HG03045 (cell line): ENCODE results near the gene SEMA7A.
A peak's percentile ranks its signal among the peaks of the same experiment; 100 is the strongest.
"Not testable (repeated sequence)": the region's sequence is repeated elsewhere in the genome, so short reads cannot be mapped to it uniquely, and the experiment has no call there.

ENCODE experiments used
- ATAC-seq: cut with Tn5 transposase; IDR thresholded peaks from one replicate; pipeline ENCODE4 v1.9.1; 2021; ENCODE audit warnings: mild to moderate bottlenecking, moderate library complexity; ENCODE audit not compliant: unreplicated experiment

Gene SEMA7A

GRCh38 chr15:74400915-74401757 lies 32.6 kb downstream of the SEMA7A start:
- ATAC-seq: no peak

- ATAC-seq: no peak
Measured at GRCh38 chr15:74400313-74400860, 33.4 kb downstream of the SEMA7A start.

- ATAC-seq: no peak
Measured at GRCh38 chr15:74399511-74400312, 34.0 kb downstream of the SEMA7A start.

- no peak for ATAC-seq
Measured at GRCh38 chr15:74399100-74399499, 34.7 kb downstream of the SEMA7A start.

GRCh38 chr15:74398183-74398582 lies 35.6 kb downstream of the SEMA7A start:
- no peak for ATAC-seq

- no peak for ATAC-seq
Measured at GRCh38 chr15:74397239-74398068, 36.3 kb downstream of the SEMA7A start.

- ATAC-seq: peak; percentile 35
Measured at GRCh38 chr15:74396445-74397238, 37.1 kb downstream of the SEMA7A start.

GRCh38 chr15:74396146-74396438 lies 37.7 kb downstream of the SEMA7A start:
- no peak for ATAC-seq

- ATAC-seq: no peak
Measured at GRCh38 chr15:74395319-74396145, 38.2 kb downstream of the SEMA7A start.

- no peak for ATAC-seq
Measured at GRCh38 chr15:74394090-74394846, 39.5 kb downstream of the SEMA7A start.

GRCh38 chr15:74393423-74393822 lies 40.3 kb downstream of the SEMA7A start:
- ATAC-seq: no peak

- no peak for ATAC-seq
Measured at GRCh38 chr15:74392902-74393301, 40.9 kb downstream of the SEMA7A start.

GRCh38 chr15:74392451-74392830 lies 41.3 kb downstream of the SEMA7A start:
- no peak for ATAC-seq

GRCh38 chr15:74391582-74392450 lies 41.9 kb downstream of the SEMA7A start:
- ATAC-seq: no peak

GRCh38 chr15:74390647-74391288 lies 43.0 kb downstream of the SEMA7A start:
- ATAC-seq: no peak

- not testable (repeated sequence) for ATAC-seq
Measured at GRCh38 chr15:74390049-74390646, 43.6 kb downstream of the SEMA7A start.
